Gastrocnemius medialis (tissue), 4 donors: ENCODE results near the gene IL9.

Source experiments
- POLR2A ChIP-seq, 2 donors: fragments of 450-650 bp; IDR thresholded peaks; one replicate each; pipeline ENCODE4 v1.6.1; 2017; ENCODE audit warnings: antibody characterized with exemption in 2 of 2, mild to moderate bottlenecking in 2 of 2, moderate library complexity in 2 of 2
- TF ChIP-seq, protein P1 (sequence below), 5 experiments: fragments of 450-650 bp in 3 of 5; fragments of 200-600 bp in 2 of 5; sonication (generic) in 2 of 5; IDR thresholded peaks in 4 of 5; conservative IDR thresholded peaks in 1 of 5; 1 replicate in 4 of 5; 2 replicates in 1 of 5; pipeline ENCODE4 v1.5.1; 2016 to 2019; ENCODE audit warnings: antibody characterized with exemption in 5 of 5, mild to moderate bottlenecking in 3 of 5, moderate library complexity in 3 of 5

- TF ChIP-seq POLR2A (IDR thresholded peaks at IDR 0.05), result no peak
- TF ChIP-seq, protein P1, sequence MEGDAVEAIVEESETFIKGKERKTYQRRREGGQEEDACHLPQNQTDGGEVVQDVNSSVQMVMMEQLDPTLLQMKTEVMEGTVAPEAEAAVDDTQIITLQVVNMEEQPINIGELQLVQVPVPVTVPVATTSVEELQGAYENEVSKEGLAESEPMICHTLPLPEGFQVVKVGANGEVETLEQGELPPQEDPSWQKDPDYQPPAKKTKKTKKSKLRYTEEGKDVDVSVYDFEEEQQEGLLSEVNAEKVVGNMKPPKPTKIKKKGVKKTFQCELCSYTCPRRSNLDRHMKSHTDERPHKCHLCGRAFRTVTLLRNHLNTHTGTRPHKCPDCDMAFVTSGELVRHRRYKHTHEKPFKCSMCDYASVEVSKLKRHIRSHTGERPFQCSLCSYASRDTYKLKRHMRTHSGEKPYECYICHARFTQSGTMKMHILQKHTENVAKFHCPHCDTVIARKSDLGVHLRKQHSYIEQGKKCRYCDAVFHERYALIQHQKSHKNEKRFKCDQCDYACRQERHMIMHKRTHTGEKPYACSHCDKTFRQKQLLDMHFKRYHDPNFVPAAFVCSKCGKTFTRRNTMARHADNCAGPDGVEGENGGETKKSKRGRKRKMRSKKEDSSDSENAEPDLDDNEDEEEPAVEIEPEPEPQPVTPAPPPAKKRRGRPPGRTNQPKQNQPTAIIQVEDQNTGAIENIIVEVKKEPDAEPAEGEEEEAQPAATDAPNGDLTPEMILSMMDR (IDR thresholded peaks at IDR 0.05 in 4 of 5, conservative IDR thresholded peaks at IDR 0.05 in 1 of 5), result no peak
Measured at GRCh38 chr5:135900276-135900675, 4.6 kb upstream of the IL9 start.
